Astrocyte of the cerebellum (primary cell): ENCODE measurements around the gene HIVEP3.

Experiments
- DNase-seq: peaks from one replicate; pipeline ENCODE4 v3.0.0-alpha.2; 2011; ENCODE audit warnings: low read depth
- H3K4me3 ChIP-seq: 2 replicates; pipeline ENCODE4 v1.5.1; 2011; ENCODE audit warnings: mild to moderate bottlenecking, low read depth, low read length, moderate library complexity
- CTCF ChIP-seq: IDR thresholded peaks from 2 replicates; pipeline ENCODE4 v1.5.1; 2012; ENCODE audit warnings: low read length, low read depth, moderate library complexity, mild to moderate bottlenecking; ENCODE audit errors: missing control alignments
- in situ Hi-C: cut with HindIII; loops from 2 replicates; pipeline ENCODE4 v1.10.0; 2017; ENCODE audit warnings: low sequenced_read_pairs

Gene HIVEP3

GRCh38 chr1:41809692-41810091 is 109.0 kb downstream of the HIVEP3 start:
- in situ Hi-C loops: no loop called here
- H3K4me3 ChIP-seq: no peak overlapping the region
- no peak for DNase-seq
- no peak for TF ChIP-seq CTCF

- in situ Hi-C loops: no loop called here
- TF ChIP-seq CTCF: no peak
These were observed 111.3 kb downstream of the HIVEP3 start for GRCh38 chr1:41807390-41807789.

GRCh38 chr1:41806472-41807155 is 112.1 kb downstream of the HIVEP3 start:
- no peak overlapping the region for H3K4me3 ChIP-seq
- in situ Hi-C loops: no loop called here
- DNase-seq: no peak
- TF ChIP-seq CTCF: no peak

More at GRCh38 chr1:41807390-41807789, 111.3 kb downstream of the HIVEP3 start:
- DNase-seq: no peak
- H3K4me3 ChIP-seq: no peak overlapping the region

GRCh38 chr1:41805771-41806471 is 112.8 kb downstream of the HIVEP3 start:
- TF ChIP-seq CTCF: no peak
- no peak overlapping the region for H3K4me3 ChIP-seq
- in situ Hi-C loops: no loop called here
- DNase-seq: no peak

- no peak for TF ChIP-seq CTCF
- no peak overlapping the region for H3K4me3 ChIP-seq
- in situ Hi-C loops: no loop called here
- DNase-seq: no peak
These were observed 114.5 kb downstream of the HIVEP3 start for GRCh38 chr1:41804176-41804575.

DNA sequence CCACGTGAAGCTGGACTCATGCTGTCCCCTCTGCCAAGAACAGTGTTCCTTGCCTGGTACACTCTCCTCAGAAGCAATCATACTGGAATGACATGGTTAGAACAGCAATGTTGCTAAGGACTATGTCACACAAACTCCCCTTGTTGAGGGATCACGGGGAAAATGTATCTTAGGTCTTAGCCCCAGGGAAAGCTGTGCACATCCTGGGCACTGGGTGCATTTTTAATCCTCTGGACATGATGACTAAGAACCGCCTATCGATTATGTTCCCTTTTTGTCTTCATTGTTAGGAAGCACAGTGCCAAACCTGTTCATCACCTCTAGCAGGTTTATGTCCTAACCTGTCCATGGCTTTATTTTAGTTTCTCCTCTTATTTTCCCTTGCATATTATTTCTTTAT is 115.1 kb downstream of the HIVEP3 start:
- no peak overlapping the region for H3K4me3 ChIP-seq
- in situ Hi-C loops: no loop called here
- no peak for TF ChIP-seq CTCF
- no peak for DNase-seq
